ENCODE data around the gene PRR23B. TPM values are rescaled to one million over a fixed set of nuclear protein-coding genes. Genes with fewer than 3 reads are reported as not detected.

PRR23B gene
- polyA plus RNA-seq, 4 donors, result not detected

DNA sequence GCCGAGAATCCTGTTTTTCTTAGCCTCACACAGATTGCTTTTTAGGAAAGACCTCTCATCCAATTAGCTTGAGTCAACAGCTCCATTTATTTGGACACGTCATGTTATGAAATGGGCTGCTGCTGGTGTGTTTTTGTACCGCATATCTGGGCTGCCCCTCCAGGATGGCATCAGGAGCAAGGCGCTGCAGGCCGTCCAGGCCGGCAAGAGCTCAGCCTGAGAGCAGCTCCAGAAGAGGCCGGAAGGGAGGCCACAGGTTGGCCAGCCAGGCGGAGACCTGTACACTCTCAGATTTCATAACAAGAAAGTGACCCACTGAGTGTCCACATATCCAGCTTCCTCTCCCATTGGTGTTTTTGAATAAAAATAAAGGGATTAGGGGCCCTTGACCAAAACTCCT lies 45.4 kb downstream of the PRR23B start:
- DNase-seq (ENCODE audit: low read depth in 4 of 4, low spot score in 3 of 4), result no peak

DNA sequence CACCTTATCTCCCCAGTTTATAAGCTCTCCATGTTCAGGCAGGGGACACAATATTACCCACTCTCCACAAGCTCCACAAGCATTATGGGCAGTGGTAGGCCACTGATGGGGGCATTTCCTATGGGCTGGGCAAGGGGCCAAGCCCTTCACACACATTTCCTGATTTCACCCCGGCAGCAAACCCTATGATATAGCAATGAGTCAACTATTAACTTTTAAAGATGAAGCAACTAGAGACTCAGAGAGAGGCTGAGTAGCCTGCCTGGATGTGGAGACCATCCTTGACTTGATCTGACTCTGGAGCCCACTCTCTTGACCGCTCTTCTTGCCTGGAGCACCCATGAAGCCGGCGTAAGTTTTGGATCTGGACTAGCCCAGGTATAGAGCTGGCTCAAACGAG lies 46.3 kb downstream of the PRR23B start:
- DNase-seq (ENCODE audit: low read depth in 4 of 4, low spot score in 3 of 4), result no peak

DNA sequence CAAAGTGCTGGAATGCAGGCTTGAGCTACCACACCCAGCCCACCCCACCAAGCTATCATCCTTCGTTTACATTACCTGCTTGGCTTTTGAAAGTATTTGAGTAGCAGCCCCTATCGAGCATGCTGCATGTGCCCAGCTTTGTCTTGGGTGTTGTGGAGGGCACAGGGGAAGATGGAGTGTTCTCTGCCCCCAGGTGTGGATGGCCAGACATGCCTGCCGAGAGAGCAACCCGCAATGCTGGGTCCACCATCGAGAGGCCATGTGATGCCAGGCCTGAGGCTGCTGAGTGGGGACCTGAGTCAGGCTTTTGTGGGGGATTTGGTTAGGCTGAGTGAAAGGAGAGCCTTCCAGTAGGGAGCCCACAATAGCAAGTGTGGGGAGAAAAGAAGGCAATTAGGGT lies 47.8 kb downstream of the PRR23B start:
- DNase-seq (ENCODE audit: low read depth in 4 of 4, low spot score in 3 of 4), result no peak

DNA sequence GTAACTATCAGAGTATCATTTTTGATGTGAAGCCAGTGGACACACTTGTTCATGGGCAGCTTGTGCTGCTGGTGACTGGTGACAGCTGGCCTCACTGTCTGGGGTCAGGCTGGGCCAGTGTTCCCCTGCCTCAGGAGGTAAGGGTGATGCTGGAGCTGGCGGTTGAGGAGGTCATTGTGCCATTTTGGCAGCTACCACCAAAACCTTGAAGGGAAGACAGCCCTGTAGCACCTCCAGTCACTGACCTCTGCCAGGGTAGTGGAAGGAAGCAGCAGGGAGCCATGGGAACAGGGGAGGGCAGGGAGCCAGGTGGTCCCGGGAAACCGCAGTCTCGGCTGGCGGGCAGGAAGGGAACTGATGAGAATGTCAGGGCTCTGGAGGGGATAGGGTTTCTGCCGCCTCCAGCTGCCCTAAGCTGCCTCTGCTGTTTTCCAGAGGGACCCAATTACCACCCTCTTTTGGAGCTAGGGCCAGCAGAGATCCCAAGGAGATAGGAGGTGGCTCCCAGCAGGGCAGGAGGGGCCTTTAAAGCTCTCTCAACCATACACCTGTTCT lies 48.9 kb downstream of the PRR23B start:
- DNase-seq (ENCODE audit: low read depth in 4 of 4, low spot score in 3 of 4), result no peak

Other genes starting within 250 kb of the PRR23B start
- 10 to 100 TPM; 10.9 to 34.1 (median 32.7) TPM for gene PIK3CB, start 186.0 kb downstream of the PRR23B start, polyA plus RNA-seq (ENCODE audit: insufficient read length in 4 of 4)
- not detected for gene FOXL2, start 73.8 kb downstream of the PRR23B start, polyA plus RNA-seq (ENCODE audit: insufficient read length in 4 of 4)
- gene FOXL2NB, start 73.7 kb downstream of the PRR23B start, polyA plus RNA-seq (ENCODE audit: insufficient read length in 4 of 4), result under 1 TPM in 1 of 4 donors, not detected in 3; 0.06 TPM
- gene PRR23A, start 14.7 kb downstream of the PRR23B start, polyA plus RNA-seq (ENCODE audit: insufficient read length in 4 of 4), result not detected
- under 1 TPM in 1 of 4 donors, not detected in 3; 0.12 TPM for gene PRR23C, start 24.0 kb upstream of the PRR23B start, polyA plus RNA-seq (ENCODE audit: insufficient read length in 4 of 4)

All from left renal pelvis (tissue), 4 donors.